Measurements from ENCODE around the gene CD52. TPM values are rescaled to one million over a fixed set of nuclear protein-coding genes. Genes with fewer than 3 reads are reported as not detected.

The CD52 gene
- total RNA-seq, 4 donors from 2014 or later: 3.0 to 12.3 TPM; not detected in 2

- Histone ChIP-seq H3K4me3 (replicated peaks in 1 of 3) (no peak overlapping the region), H3K36me3 (peaks cover 6% of the 10 kb centered on the region in 2 donors), H3K27me3 (no peaks in the 10 kb centered on the region), H3K9me3 (no peaks in the 10 kb centered on the region), H3K27ac (no peak overlapping the region), H3K4me1 (peaks cover 23 to 52% of the 10 kb centered on the region in 2 donors)
- intact Hi-C loops (cut with DNase I): no loop called here
- TF ChIP-seq CTCF (IDR thresholded peaks at IDR 0.05): no peak
- TF ChIP-seq POLR2A (IDR thresholded peaks at IDR 0.05): no peak
- DNase-seq: no peak
- WGBS, 2 donors: 60 to 69% methylated on average over 1 to 7 of the region's 15 CpGs
Observed at GRCh38 chr1:26281971-26282370, 35.8 kb upstream of the CD52 start.

DNA sequence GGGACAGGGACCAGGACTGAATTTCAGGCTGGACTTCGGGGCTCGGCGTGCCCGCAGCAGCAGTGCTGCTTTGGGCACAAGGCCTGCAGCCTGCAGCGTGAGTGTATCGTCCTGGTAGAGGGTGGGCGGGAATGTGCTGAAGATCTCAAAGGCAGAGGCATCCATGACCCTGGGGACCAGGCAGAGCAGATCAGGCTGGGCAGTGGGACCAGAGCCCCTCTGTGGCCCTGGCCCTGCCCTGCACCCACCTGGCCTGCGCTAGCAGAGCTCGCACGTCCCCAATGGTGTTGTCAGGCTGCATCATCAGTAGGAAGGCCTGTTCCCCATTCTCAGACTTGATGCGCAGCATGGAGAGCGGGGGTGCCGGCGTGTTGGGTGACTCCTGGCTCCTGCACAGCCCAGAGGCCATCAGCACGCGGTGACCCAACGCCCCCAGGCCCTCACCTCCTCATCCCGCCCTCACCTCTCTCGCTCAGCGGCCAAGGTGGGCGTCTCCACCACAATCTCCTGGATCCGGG lies 35.3 kb upstream of the CD52 start:
- WGBS, 2 donors: 89 to 96% methylated on average over 17 to 19 of the region's 22 CpGs
- Histone ChIP-seq H3K9me3 (no peaks in the 10 kb centered on the region), H3K36me3 (peaks cover 1 to 3% of the 10 kb centered on the region in 2 donors), H3K4me3 (replicated peaks in 1 of 3) (no peak overlapping the region), H3K27me3 (no peaks in the 10 kb centered on the region), H3K4me1 (peaks cover 23 to 50% of the 10 kb centered on the region in 2 donors), H3K27ac (no peak overlapping the region)
- intact Hi-C loops (cut with DNase I): no loop called here
- TF ChIP-seq CTCF (IDR thresholded peaks at IDR 0.05) (no peak), POLR2A (IDR thresholded peaks at IDR 0.05) (no peak)
- no peak for DNase-seq

DNA sequence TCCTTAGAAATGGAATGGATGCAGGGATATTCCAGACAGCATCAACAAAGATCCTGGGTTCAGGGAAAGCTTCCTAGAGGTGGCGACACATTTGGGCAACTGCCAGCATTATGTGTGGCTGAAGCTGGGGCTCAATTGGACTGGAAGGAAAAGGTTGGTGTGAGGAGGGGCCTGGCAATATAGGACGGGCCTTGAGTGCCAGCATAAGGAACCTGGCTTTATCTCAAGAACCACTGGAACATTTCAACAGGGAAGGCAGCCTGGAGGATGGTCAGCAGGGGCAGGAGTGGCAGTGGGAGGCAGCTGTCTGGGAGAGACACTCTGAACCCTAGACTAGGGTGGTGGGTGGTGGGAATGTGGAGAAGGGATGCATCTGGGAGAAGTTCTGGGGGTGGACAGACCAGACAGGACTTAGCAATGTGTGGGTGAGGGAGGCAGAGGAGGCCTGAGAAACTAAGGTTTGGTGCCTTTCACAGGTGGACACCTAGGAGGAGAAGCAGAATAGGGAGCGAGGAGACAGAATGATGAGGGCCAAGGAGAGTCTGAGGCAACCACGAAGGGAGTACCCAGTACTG lies 34.4 kb upstream of the CD52 start:
- Histone ChIP-seq H3K4me1 (peaks cover 17 to 42% of the 10 kb centered on the region in 2 donors), H3K27me3 (no peaks in the 10 kb centered on the region), H3K27ac (no peak overlapping the region), H3K4me3 (replicated peaks in 1 of 3) (no peak overlapping the region), H3K36me3 (no peaks in the 10 kb centered on the region), H3K9me3 (no peaks in the 10 kb centered on the region)
- WGBS, 2 donors: 82 to 86% methylated on average over 4 of the region's 4 CpGs
- no peak for DNase-seq
- TF ChIP-seq CTCF (IDR thresholded peaks at IDR 0.05): no peak
- TF ChIP-seq POLR2A (IDR thresholded peaks at IDR 0.05): no peak
- intact Hi-C loops (cut with DNase I): no loop called here

- no peak for DNase-seq
- Histone ChIP-seq H3K27ac (peak overlapping the region in 1 of 3 donors; percentile 12), H3K9me3 (no peaks in the 10 kb centered on the region), H3K4me1 (peaks cover 11 to 41% of the 10 kb centered on the region in 2 donors), H3K4me3 (replicated peaks in 1 of 3) (no peak overlapping the region), H3K36me3 (no peaks in the 10 kb centered on the region), H3K27me3 (no peaks in the 10 kb centered on the region)
- intact Hi-C loops (cut with DNase I): no loop called here
- WGBS, 2 donors: 83 to 92% methylated on average over 2 to 12 of the region's 12 CpGs
- TF ChIP-seq POLR2A (IDR thresholded peaks at IDR 0.05): no peak
- TF ChIP-seq CTCF (IDR thresholded peaks at IDR 0.05): no peak
Observed at GRCh38 chr1:26283871-26284596, 33.7 kb upstream of the CD52 start.
